ENCODE data around the gene CNTN1.

DNA sequence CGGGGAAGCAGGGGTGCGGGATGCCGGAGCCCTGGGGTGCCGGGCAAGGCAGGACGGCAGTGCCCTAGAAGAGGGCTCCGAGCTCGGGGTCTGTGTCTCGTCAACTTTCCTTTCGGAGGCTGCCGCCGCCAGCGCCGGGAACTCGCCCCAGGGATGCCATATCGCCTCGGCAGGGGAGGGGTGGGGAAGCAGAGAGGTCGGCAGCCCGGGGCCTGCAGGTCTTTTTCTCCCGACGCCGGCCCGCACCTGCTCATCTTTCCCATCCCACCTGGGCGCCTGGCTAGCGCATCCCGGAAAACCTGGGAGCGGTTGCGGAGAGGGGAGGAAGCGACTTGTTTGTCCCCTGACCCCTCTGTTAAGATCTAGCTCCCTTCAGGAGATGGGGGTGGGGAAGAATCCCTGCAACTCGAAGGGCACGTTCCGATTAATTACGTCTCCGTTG is 547 bp downstream of the CNTN1 start:
- no peak for TF ChIP-seq CTCF (optimal IDR thresholded peaks at IDR 0.05 in 1 of 3, IDR thresholded peaks at IDR 0.05 in 1 of 3, conservative IDR thresholded peaks at IDR 0.05 in 1 of 3; ENCODE audit: extremely low read depth in 1 of 3, insufficient read depth in 2 of 3, low read length in 3 of 3)
- TF ChIP-seq EZH2 (IDR thresholded peaks at IDR 0.05; ENCODE audit: low read length) = no peak

Data from keratinocyte (primary cell).